Measurements from ENCODE around the gene CYB561. TPM values are rescaled to one million over a fixed set of nuclear protein-coding genes. Genes with fewer than 3 reads are reported as not detected.

Gene CYB561
- total and polyA plus RNA-seq, 2 donors (not counting 3 experiments of a cell fraction or from before 2014, with no cell fraction given): 34.9 to 71.1 TPM

GRCh38 chr17:63448655-63449054 lies 2.5 kb upstream of the CYB561 start:
- POLR2A ChIA-PET: no interaction called here
- H3K27ac ChIP-seq (ENCODE audit: insufficient read depth, low read depth, low read length): peak overlapping the region; percentile 38
- H3K4me2 ChIP-seq (ENCODE audit: insufficient read depth, low read length): no peak overlapping the region
- peak; percentile 26 for DNase-seq (ENCODE audit: low read depth, low spot score)
- H3K79me2 ChIP-seq (ENCODE audit: control insufficient read depth, insufficient read depth, low read length): no peaks in the 10 kb centered on the region
- no peak for FAIRE-seq
- H3K9me1 ChIP-seq (replicated peaks; ENCODE audit: control insufficient read depth, extremely low read depth, insufficient read depth, low read length): no peaks in the 10 kb centered on the region
- no peaks in the 10 kb centered on the region for H3K36me3 ChIP-seq (ENCODE audit: control insufficient read depth in 2 of 2, extremely low read depth in 1 of 2, insufficient read depth in 2 of 2, low read length in 2 of 2)
- no TSS peak for BruUV-seq (replicated peaks)
- no peak overlapping the region for H3K4me3 ChIP-seq (replicated peaks in 1 of 3; ENCODE audit: insufficient read depth in 1 of 3, low read depth in 1 of 3, low read length in 3 of 3)
- no peak overlapping the region for H3K9ac ChIP-seq (replicated peaks; ENCODE audit: extremely low read depth, insufficient read depth, low read length)
- H3K4me1 ChIP-seq (ENCODE audit: control insufficient read depth, extremely low read depth, insufficient read depth, low read length): peaks cover 45% of the 10 kb centered on the region
- intact Hi-C loops (cut with micrococcal nuclease) (no loop called here), dilution Hi-C loops (cut with MboI; ENCODE audit: extremely low pct_ligation_motif_present, low sequenced_read_pairs) (no loop called here)
- no peaks in the 10 kb centered on the region for H4K20me1 ChIP-seq (replicated peaks; ENCODE audit: control insufficient read depth, extremely low read depth, insufficient read depth, low read length)
- TF ChIP-seq MYC (IDR thresholded peaks at IDR 0.05; ENCODE audit: low read depth, low read length) (no peak), GATA2 (IDR thresholded peaks at IDR 0.05; ENCODE audit: insufficient read depth, insufficient read length, low read depth, low read length) (no peak), JUN (IDR thresholded peaks at IDR 0.05; ENCODE audit: borderline replicate concordance, insufficient read depth, insufficient read length, low read depth) (no peak), FOS (IDR thresholded peaks at IDR 0.05; ENCODE audit: borderline replicate concordance, insufficient read depth, low read length) (no peak), EZH2 (IDR thresholded peaks at IDR 0.05; ENCODE audit: borderline replicate concordance, low read depth, low read length, severe bottlenecking) (no peak), POLR2A (IDR thresholded peaks at IDR 0.05; ENCODE audit: low read depth, low read length) (no peak), POLR2AphosphoS5 (IDR thresholded peaks at IDR 0.05; ENCODE audit: insufficient read depth, low read depth, low read length) (no peak)
- TF ChIP-seq, protein P1, sequence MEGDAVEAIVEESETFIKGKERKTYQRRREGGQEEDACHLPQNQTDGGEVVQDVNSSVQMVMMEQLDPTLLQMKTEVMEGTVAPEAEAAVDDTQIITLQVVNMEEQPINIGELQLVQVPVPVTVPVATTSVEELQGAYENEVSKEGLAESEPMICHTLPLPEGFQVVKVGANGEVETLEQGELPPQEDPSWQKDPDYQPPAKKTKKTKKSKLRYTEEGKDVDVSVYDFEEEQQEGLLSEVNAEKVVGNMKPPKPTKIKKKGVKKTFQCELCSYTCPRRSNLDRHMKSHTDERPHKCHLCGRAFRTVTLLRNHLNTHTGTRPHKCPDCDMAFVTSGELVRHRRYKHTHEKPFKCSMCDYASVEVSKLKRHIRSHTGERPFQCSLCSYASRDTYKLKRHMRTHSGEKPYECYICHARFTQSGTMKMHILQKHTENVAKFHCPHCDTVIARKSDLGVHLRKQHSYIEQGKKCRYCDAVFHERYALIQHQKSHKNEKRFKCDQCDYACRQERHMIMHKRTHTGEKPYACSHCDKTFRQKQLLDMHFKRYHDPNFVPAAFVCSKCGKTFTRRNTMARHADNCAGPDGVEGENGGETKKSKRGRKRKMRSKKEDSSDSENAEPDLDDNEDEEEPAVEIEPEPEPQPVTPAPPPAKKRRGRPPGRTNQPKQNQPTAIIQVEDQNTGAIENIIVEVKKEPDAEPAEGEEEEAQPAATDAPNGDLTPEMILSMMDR (IDR thresholded peaks at IDR 0.05; ENCODE audit: extremely low read depth in 1 of 2, insufficient read depth in 1 of 2, low read depth in 1 of 2, low read length in 2 of 2): no peak
- TF ChIP-seq, protein P2, sequence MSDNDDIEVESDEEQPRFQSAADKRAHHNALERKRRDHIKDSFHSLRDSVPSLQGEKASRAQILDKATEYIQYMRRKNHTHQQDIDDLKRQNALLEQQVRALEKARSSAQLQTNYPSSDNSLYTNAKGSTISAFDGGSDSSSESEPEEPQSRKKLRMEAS (IDR thresholded peaks at IDR 0.05; ENCODE audit: insufficient read depth, insufficient read length): no peak
- H2AFZ ChIP-seq (ENCODE audit: low read depth, low read length): no peak overlapping the region
- CTCF ChIA-PET: interaction anchor here (5.1 to 7.4 kb wide), 2 partner anchors 23 to 29 kb away, joined by 21 to 134 read pairs; partner anchors contain the start of gene ACE
- H3K9me3 ChIP-seq (replicated peaks; ENCODE audit: control insufficient read depth, insufficient read depth, low read length): no peaks in the 10 kb centered on the region
- H3K27me3 ChIP-seq (ENCODE audit: control insufficient read depth in 2 of 2, insufficient read depth in 2 of 2, low read length in 2 of 2): no peaks in the 10 kb centered on the region

Data from endothelial cell of umbilical vein (primary cell).